HG02678 (cell line): ENCODE measurements around the gene GABRB1.

ENCODE experiments used
- ATAC-seq: cut with Tn5 transposase; IDR thresholded peaks from one replicate; pipeline ENCODE4 v1.9.1; 2021; ENCODE audit warnings: mild to moderate bottlenecking, moderate library complexity; ENCODE audit not compliant: unreplicated experiment

GABRB1 gene

GRCh38 chr4:47381172-47381571, 349.8 kb downstream of the GABRB1 start:
- ATAC-seq: no peak

DNA sequence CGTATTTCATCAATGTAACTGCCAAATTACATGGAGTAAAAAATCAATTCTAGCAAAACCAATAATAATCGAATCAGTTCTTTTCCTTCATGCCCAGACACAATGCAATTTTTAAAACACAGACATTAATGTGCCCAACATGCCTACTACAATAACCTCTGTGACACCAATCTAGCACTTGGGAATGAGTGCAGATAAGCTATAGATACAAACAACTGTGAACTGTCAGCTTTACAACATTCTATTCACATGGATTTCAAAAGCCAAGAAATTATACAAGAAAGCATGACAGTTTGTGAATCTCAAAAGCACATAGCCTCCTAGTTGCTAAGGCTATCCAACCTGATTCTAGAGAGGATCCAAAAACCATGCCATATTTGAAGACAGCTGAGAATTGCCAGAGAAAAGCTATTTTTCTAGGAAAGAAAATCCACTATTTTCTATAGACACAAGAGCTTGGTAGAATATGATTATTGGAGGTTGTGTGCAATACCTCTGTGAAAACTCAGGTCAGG, 351.5 kb downstream of the GABRB1 start:
- no peak for ATAC-seq

DNA sequence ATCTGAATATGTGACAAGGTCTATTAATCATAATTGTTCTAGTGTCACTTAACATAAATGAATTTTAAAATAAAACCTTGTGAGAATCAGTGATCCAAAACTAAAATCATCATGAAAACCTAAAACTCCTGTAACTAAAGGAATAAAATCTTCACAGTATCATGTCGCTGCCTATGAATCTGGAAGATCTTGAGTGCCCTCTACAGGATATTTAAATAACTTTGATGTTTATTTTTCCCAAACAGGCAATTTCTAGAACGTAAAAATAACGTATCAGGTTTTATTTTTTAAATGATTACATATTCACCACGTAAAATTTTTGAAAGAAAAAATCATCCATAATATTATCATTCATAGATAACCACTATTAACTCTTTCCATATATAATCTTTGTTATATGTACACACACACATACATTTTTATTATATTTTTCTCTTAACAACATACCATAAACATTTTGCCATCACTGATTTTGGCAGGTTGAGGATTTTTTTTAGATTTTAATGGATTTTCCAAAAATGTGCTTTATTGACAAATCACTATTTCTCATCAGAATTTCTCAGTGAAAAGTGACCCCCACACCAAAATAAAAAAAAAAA, 352.6 kb downstream of the GABRB1 start:
- peak; percentile 51 for ATAC-seq

- ATAC-seq: no peak
Measured at GRCh38 chr4:47386146-47386545, 354.8 kb downstream of the GABRB1 start.

- ATAC-seq: no peak
Measured at GRCh38 chr4:47386561-47387235, 355.3 kb downstream of the GABRB1 start.

- no peak for ATAC-seq
Measured at GRCh38 chr4:47390428-47391125, 359.2 kb downstream of the GABRB1 start.

GRCh38 chr4:47391256-47391655, 359.9 kb downstream of the GABRB1 start:
- ATAC-seq: no peak

DNA sequence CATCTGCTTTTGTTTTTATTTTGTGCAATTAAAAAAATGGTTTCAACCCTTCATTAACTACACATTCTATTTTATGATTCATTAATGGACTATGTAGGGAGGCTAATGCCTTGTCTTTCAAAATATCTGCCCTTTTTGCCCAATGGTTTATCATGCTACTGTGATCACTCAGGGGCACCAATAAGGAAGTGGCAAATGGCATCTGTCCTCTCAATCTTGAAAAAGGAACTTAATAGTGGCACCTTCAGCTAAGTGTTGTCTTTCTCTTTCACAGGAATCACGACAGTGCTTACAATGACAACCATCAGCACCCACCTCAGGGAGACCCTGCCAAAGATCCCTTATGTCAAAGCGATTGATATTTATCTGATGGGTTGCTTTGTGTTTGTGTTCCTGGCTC, 375.0 kb downstream of the GABRB1 start:
- no peak for ATAC-seq

- no peak for ATAC-seq
Measured at GRCh38 chr4:47410271-47410670, 378.9 kb downstream of the GABRB1 start.

- ATAC-seq: no peak
Measured at GRCh38 chr4:47413521-47413920, 382.2 kb downstream of the GABRB1 start.

- ATAC-seq: peak; percentile 75
Measured at GRCh38 chr4:47415719-47416118, 384.4 kb downstream of the GABRB1 start.

DNA sequence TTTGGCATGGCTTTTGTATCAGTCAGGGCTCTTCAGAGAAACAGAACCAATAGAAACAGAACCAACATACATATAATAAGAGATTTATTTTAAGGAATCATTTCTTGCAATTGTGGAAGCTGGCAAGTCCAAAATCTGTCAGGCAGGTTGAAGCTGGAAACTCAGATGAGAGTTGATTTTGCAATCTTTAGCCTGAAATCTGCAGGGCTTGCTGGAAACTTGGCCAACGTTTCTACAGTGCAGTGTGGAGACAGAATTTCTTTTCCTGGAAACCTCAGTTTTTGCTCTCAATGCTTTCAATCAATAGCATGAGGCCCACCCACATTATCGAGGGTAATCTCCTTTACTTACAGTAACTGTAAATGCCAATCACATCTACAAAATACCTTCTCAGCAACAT, 386.8 kb downstream of the GABRB1 start:
- ATAC-seq: no peak

DNA sequence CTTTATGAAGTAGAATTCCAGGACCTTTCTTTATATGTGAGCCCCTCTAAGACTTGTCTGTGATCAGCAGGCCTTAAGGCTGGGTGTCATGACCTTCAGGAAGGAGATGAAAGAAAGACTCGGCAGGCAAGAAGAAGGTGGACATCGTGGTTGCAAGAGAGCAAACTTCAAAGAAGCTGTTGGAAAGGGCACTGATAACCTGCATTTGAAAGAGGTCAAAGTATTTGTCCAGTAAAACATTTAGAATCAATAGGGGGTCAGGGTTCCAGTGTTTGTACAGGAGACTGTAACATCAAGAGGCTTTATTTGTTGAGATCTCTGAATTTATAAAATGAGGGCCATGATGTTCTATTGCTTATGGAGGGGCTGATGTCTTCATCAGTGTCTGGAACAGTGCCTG, 387.9 kb downstream of the GABRB1 start:
- ATAC-seq: no peak

DNA sequence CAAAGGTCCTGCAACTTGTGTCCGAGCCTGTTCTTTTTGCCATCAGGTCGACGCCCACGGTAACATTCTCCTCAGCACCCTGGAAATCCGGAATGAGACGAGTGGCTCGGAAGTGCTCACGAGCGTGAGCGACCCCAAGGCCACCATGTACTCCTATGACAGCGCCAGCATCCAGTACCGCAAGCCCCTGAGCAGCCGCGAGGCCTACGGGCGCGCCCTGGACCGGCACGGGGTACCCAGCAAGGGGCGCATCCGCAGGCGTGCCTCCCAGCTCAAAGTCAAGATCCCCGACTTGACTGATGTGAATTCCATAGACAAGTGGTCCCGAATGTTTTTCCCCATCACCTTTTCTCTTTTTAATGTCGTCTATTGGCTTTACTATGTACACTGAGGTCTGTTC, 394.3 kb downstream of the GABRB1 start:
- ATAC-seq: no peak

- no peak for ATAC-seq
Measured at GRCh38 chr4:47427935-47428334, 396.6 kb downstream of the GABRB1 start.

DNA sequence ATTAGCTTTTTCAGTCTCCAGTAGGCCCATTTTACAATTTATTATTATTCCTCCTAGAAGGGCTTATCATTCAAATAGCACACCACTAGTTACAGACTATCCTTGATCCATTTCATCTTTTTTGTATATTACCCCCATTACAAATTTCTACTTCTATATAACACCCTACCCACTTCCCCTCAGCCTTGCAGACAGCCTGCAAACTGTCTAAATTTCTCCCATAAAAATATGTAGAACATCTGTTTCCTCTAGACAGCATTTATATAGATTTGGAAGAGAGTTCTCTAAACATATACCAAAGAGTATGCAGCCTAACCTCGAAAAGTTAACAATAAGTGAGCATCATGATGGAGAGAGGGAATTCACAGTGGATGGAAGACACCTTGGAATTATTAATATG, 401.4 kb downstream of the GABRB1 start:
- ATAC-seq: no peak

DNA sequence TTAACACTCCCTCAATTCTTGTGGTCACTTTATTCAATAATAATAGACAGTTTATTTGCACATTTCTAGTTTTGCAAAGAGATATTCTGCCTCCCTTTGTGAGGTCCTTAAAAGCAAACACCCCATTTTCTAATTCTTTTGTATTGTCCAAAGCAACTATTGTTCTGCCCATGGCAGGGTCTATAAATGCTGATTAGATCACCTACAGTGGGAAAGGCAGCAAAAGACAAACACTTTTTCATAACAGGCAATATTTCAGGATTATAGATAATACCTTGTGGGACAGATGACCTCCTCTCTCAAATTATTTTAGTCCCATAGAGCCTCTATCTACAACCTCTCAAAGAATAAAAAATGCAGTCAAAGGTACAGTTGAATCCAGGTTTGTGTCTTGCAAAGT, 403.6 kb downstream of the GABRB1 start:
- no peak for ATAC-seq

- ATAC-seq: peak; percentile 85
Measured at GRCh38 chr4:47442980-47443379, 411.6 kb downstream of the GABRB1 start.

GRCh38 chr4:47444031-47444430, 412.7 kb downstream of the GABRB1 start:
- ATAC-seq: no peak

DNA sequence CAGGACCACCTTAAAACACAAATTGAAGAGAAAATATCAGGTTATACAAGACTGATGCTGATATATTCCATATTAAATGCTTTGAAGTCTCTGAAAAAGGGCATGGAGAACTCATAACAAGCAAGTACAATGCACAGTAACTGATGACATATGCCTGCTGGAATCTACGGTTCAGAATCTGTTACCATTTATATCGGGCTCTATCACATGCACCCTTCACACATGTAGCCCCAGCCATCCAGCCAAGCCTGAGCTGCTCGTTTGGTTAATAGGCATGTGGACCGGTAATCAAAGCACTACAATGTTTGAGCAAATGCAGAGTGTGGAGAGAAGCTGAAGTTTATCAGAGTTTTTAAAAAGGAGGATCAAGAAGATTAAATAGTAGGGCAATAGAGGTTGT, 420.3 kb downstream of the GABRB1 start:
- ATAC-seq: no peak

GRCh38 chr4:47462799-47463234, 431.4 kb downstream of the GABRB1 start:
- peak; percentile 22 for ATAC-seq
